Activated naive CD4-positive, alpha-beta T cell treated with anti-CD3 and anti-CD28 coated beads, Interleukin-2, amount 50 U/mL, for 72 hours (primary cell): ENCODE results near the gene SLC2A13. TPM values are rescaled to one million over a fixed set of nuclear protein-coding genes. Genes with fewer than 3 reads are reported as not detected.

Experiments
- ATAC-seq, 2 donors: fragments of 150-1000 bp; cut with Tn5 transposase; 2 replicates each; pipeline ENCODE4 v1.10.0; 2021; ENCODE audit warnings: mild to moderate bottlenecking in 2 of 2, moderate library complexity in 2 of 2
- DNase-seq, 2 donors: peaks; one replicate each; pipeline ENCODE4 v3.0.0; 2021 to 2022; ENCODE audit warnings: low spot score in 2 of 2
- H3K27ac Mint-ChIP-seq, 2 donors: one replicate each; pipeline ENCODE4 v1.8.0; 2022; ENCODE audit warnings: mild to moderate bottlenecking in 2 of 2, mixed read lengths in 2 of 2
- H3K36me3 Mint-ChIP-seq, 2 donors: one replicate each; pipeline ENCODE4 v1.8.0; 2022; ENCODE audit warnings: mixed read lengths in 2 of 2
- H3K9me3 Mint-ChIP-seq, 2 donors: one replicate each; pipeline ENCODE4 v1.8.0; 2022; ENCODE audit warnings: mixed read lengths in 2 of 2
- total RNA-seq, 2 donors: library from RNA; stranded (reverse); gene quantifications; one replicate each; pipeline ENCODE4 v1.2.3, GENCODE V29; 2022

The SLC2A13 gene
- 1 to 10 TPM; 2.4 to 5.0 TPM for total RNA-seq

DNA sequence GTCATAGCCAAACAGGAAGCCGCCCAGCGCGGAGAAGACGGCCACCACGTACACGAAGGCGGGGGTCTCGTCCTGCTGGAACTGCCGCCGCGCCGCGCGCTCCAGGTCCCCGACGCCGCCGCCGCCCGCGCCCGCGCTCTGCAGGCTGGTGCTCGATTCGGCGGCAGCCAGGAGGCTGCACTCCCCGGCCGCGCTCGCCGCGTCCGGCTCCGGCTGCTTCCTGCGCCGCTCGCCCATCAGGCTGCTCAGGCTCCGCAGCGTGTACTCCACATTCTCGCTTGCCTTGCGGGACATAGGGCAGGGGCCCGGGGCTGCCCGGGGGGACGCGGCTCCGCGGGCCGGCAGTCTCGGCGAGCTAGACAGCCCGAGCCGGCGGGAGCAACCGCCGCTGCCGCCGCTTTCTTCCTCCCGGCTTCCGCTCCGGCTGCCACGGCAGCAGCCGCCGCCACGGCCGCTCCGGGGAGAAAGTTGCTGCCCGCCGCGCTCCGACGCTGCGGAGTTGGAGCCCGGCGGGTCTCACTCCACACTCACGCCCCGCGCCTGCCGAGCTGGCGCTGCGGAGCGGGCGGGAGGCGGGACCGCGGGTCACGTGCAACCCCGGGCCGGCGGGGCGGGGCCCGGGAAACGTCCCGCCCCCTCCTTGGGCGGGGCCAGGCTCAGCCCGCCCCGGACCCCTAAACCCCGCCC lies at the start of gene SLC2A13:
SLC2A13 (minus strand) TSS at position 567 of the 687 bp plus-strand sequence; CDS start at position 294, 273 bp downstream.
- Mint-ChIP-seq H3K9me3 (no peaks in the 10 kb centered on the region), H3K36me3 (peaks cover 0 to 5% of the 10 kb centered on the region in 2 donors), H3K27ac (peak within 1 kb of the TSS in 1 of 2 donors; percentile 13)
- peak; percentile 76 to 77 for DNase-seq
- ATAC-seq: peak; percentile 85 to 86

GRCh38 chr12:40154381-40154780 lies 48.5 kb upstream of the SLC2A13 start:
- Mint-ChIP-seq H3K9me3 (no peaks in the 10 kb centered on the region), H3K27ac (no peak overlapping the region), H3K36me3 (no peaks in the 10 kb centered on the region)
- no peak for DNase-seq
- no peak for ATAC-seq

DNA sequence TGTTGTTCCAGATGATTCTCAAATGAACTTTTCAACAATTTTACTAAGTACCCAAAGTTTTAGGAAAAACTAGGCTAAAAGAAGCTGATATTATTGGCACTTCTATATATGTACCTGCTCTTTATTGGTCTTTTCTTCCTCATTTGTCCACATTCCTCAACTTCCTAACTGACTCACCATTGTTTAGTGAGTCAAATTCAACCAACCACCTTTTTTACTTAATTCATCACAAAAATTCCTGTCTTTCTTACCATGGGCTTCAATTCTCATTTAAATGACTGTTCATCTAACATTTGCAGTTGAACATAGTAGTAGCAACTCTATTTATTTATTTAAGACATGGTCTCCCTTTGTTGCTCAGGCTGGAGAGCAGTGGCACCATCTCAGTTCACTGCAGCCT lies 47.6 kb upstream of the SLC2A13 start:
- Mint-ChIP-seq H3K27ac (no peak overlapping the region), H3K36me3 (no peaks in the 10 kb centered on the region), H3K9me3 (no peaks in the 10 kb centered on the region)
- no peak for ATAC-seq
- DNase-seq: no peak

GRCh38 chr12:40152783-40153383 lies 47.0 kb upstream of the SLC2A13 start:
- no peak for ATAC-seq
- peak in 1 of 2 donors; percentile 42 for DNase-seq
- Mint-ChIP-seq H3K9me3 (no peaks in the 10 kb centered on the region), H3K36me3 (no peaks in the 10 kb centered on the region), H3K27ac (no peak overlapping the region)

GRCh38 chr12:40149673-40150260 lies 43.9 kb upstream of the SLC2A13 start:
- Mint-ChIP-seq H3K36me3 (no peaks in the 10 kb centered on the region), H3K9me3 (no peaks in the 10 kb centered on the region), H3K27ac (no peak overlapping the region)
- DNase-seq (no peak), ATAC-seq (no peak)

DNA sequence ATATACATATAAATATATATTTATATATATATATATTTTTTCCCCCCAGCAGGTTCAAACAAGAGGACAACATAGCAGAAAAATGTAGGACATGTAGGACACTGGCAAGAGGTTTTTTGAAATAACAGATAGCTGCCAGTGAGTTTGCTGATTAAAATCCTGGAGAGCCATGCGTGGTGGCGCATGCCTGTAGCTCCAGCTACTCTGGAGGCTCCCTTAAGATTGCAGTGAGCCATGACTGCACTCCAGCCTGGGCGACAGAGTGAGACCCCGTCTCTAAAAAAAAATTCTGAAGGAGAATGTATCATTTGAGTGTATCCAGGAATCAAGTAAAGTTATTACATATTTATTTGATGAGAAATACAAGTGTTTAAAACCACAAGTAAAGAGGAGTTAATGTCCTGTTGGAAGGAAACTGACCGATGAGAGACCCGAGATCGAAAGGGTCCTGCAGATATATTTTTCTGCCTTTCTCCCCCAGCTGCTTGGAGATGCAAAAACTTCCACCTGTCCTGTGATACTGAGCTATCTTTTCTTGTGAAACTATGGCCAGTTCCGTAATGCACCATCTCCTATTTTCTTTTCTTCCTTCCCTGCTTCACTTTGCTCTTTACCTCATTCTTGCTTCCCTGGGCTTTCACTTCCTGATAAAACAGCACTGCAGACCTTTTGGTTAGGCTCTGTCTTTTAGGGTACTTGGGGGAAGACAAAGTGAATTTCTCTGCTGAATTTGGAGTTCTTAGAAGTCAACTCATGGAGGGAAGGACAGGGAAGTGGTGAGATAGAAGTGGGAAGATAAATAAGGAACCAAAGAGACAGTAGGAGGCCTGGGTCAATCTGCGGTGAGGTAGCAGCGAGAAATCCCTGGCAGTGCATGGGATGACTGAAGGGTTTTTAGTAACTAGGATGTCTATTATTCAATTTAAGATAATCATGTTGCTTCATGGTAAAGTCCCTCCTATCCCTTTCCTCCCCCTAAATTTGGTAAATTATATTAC lies 41.2 kb upstream of the SLC2A13 start:
- peak; percentile 63 to 71 for ATAC-seq
- Mint-ChIP-seq H3K9me3 (no peaks in the 10 kb centered on the region), H3K27ac (no peak overlapping the region), H3K36me3 (no peaks in the 10 kb centered on the region)
- no peak for DNase-seq

DNA sequence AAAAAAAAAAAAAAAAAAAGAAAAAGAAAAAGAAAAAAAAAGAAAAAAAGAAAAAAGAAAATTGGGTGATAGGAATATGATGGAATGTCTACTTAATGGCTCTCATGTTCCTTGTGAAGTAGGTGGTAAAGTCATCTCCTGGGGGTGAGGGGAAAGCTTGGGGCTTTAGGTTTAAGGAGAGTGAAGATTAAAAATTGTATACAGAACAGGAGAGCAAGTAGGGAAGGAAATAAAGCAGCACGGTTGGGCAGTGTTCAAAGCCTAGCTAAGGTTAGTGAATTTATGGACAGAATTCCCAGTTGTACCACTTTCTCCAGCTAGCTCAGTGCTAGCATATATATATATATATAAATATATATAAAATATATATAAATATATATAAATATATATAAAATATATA lies 40.0 kb upstream of the SLC2A13 start:
- Mint-ChIP-seq H3K9me3 (no peaks in the 10 kb centered on the region), H3K27ac (peak overlapping the region in 1 of 2 donors; percentile 45), H3K36me3 (no peaks in the 10 kb centered on the region)
- DNase-seq (no peak), ATAC-seq (peak; percentile 55 to 58)

DNA sequence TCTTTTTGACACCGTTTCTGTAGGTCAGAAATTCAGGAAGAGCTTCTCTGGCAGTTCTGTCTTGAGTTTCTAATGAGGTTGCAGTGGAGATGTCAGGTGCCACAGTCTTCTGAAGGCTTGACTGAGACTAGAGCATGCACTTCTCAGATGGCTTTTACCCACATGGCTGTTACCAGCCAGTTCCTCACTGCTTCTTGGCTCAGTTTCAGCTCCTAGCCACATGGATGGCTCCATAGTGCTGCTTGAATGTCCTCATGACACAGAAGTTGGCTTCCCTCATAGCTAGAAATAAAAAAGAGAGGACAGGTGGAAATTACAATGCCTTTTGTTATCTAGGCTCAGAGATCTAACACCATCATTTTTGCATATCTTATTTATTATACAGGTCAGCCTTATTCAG lies 38.1 kb upstream of the SLC2A13 start:
- peak; percentile 20 to 28 for ATAC-seq
- Mint-ChIP-seq H3K36me3 (no peaks in the 10 kb centered on the region), H3K9me3 (no peaks in the 10 kb centered on the region), H3K27ac (no peak overlapping the region)
- no peak for DNase-seq

- Mint-ChIP-seq H3K9me3 (peaks cover 0 to 7% of the 10 kb centered on the region in 2 donors), H3K36me3 (no peaks in the 10 kb centered on the region), H3K27ac (no peak overlapping the region)
- ATAC-seq: no peak
- no peak for DNase-seq
Measured at GRCh38 chr12:40142001-40142744, 36.3 kb upstream of the SLC2A13 start.

- H3K36me3 Mint-ChIP-seq: no peaks in the 10 kb centered on the region
- H3K27ac Mint-ChIP-seq: no peak overlapping the region
- ATAC-seq: no peak
- DNase-seq: no peak
- peaks cover 0 to 7% of the 10 kb centered on the region in 2 donors for H3K9me3 Mint-ChIP-seq
Measured at GRCh38 chr12:40138526-40138925, 32.6 kb upstream of the SLC2A13 start.

DNA sequence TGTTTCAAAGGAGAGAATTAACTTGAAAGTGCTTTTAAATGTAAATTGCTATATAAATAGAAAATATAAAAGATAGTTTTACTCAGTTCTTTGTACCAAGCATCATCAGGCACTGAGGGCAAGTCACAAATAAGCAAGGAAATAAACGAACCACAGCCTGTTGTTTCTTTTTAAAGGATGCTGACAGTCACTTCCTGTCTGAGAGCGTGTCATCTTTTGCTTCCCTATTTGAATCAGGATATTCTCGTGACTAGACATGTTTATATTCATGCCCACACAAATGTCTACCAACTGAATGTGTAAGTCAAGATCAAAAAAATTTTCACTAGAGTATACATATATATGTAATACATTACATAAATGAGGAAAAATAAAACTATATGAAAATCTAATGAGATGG lies 31.4 kb upstream of the SLC2A13 start:
- H3K36me3 Mint-ChIP-seq: no peaks in the 10 kb centered on the region
- H3K9me3 Mint-ChIP-seq: peaks cover 0 to 7% of the 10 kb centered on the region in 2 donors
- peak; percentile 54 to 86 for ATAC-seq
- DNase-seq: no peak
- H3K27ac Mint-ChIP-seq: no peak overlapping the region

DNA sequence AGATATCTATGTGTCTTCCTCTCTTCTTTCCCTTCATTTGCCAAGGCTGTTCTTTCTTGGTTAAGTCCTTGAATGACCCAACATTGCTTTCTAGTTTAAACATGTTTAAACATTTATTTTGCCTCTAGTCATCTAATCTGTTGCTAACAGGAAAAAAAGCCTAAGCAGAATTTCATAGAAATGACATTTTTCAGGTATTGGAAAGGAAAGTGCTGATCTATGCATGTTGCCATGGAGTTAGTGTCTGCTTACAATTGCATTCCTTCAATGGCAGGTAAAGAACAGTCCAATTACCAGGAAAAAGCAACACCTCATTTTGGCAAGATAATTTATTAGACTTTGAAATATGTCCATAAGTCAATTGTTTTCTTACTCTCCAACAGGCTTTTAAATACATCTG lies 21.5 kb upstream of the SLC2A13 start:
- DNase-seq (no peak), ATAC-seq (no peak)
- Mint-ChIP-seq H3K27ac (no peak overlapping the region), H3K9me3 (no peaks in the 10 kb centered on the region), H3K36me3 (no peaks in the 10 kb centered on the region)

DNA sequence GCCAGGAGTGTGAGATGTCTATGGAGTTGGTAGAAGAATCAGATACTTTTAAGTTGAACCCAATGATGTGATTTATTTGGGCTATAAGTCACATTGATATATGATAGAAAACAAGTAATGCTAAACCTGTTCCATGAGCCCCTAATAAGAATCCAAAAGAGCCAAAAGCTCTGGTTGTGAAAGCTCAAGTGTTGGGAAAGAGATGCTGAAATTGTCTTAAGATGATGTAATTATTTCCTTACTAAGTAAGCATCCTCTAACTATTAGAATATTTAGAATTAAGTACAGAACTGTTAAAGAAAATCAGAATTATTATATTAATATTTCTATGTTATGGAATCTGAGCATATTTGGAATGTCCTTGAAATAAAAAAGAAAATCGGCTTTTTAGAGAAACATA lies 17.6 kb upstream of the SLC2A13 start:
- no peak for ATAC-seq
- H3K36me3 Mint-ChIP-seq: no peaks in the 10 kb centered on the region
- H3K27ac Mint-ChIP-seq: no peak overlapping the region
- H3K9me3 Mint-ChIP-seq: no peaks in the 10 kb centered on the region
- DNase-seq: no peak

DNA sequence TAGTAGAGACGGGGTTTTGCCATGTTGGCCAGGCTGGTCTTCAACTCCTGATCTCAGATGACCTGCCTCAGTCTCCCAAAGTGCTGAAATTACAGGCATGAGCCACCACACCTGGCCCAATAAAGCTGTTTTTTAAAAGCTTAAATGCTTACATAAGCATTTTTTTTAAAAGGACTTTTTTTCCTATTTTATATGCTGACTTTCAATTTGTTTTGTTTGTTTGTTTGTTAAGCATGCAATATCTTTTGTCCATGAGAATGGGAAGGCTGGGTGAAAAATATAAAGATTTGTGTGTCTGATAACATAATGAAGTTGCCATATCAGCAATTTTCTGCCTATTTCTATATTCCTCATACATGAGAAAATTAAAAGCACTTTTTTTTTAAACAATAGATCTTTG lies 17.0 kb upstream of the SLC2A13 start:
- H3K27ac Mint-ChIP-seq: no peak overlapping the region
- ATAC-seq: no peak
- H3K36me3 Mint-ChIP-seq: no peaks in the 10 kb centered on the region
- no peaks in the 10 kb centered on the region for H3K9me3 Mint-ChIP-seq
- DNase-seq: no peak

GRCh38 chr12:40117818-40118217 lies 11.9 kb upstream of the SLC2A13 start:
- Mint-ChIP-seq H3K27ac (peak overlapping the region in 1 of 2 donors; percentile 51), H3K9me3 (no peaks in the 10 kb centered on the region), H3K36me3 (peaks cover 0 to 12% of the 10 kb centered on the region in 2 donors)
- DNase-seq: no peak
- peak; percentile 43 to 92 for ATAC-seq

GRCh38 chr12:40110586-40110985 lies 4.7 kb upstream of the SLC2A13 start:
- no peak for ATAC-seq

More at GRCh38 chr12:40110586-40110985, 4.7 kb upstream of the SLC2A13 start:
- Mint-ChIP-seq H3K9me3 (no peaks in the 10 kb centered on the region), H3K36me3 (peaks cover 5 to 11% of the 10 kb centered on the region in 2 donors), H3K27ac (no peak overlapping the region)
- DNase-seq: no peak
